Activated CD8-positive, alpha-beta memory T cell treated with anti-CD3 and anti-CD28 coated beads, Interleukin-2, amount 50 U/mL, for 1 hour (primary cell): ENCODE data around the gene PCSK9.

Experiments used
- DNase-seq: peaks from one replicate; pipeline ENCODE4 v3.0.0-alpha.2; 2020; ENCODE audit errors: extremely low read depth

The PCSK9 gene

DNA sequence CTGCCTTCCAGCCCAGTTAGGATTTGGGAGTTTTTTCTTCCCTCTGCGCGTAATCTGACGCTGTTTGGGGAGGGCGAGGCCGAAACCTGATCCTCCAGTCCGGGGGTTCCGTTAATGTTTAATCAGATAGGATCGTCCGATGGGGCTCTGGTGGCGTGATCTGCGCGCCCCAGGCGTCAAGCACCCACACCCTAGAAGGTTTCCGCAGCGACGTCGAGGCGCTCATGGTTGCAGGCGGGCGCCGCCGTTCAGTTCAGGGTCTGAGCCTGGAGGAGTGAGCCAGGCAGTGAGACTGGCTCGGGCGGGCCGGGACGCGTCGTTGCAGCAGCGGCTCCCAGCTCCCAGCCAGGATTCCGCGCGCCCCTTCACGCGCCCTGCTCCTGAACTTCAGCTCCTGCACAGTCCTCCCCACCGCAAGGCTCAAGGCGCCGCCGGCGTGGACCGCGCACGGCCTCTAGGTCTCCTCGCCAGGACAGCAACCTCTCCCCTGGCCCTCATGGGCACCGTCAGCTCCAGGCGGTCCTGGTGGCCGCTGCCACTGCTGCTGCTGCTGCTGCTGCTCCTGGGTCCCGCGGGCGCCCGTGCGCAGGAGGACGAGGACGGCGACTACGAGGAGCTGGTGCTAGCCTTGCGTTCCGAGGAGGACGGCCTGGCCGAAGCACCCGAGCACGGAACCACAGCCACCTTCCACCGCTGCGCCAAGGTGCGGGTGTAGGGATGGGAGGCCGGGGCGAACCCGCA, at the start of gene PCSK9:
Gene PCSK9, plus strand, starts transcription at position 207 of the 741 bp plus-strand sequence. Its CDS starts 290 bp downstream, at position 497.
- no peak for DNase-seq

DNA sequence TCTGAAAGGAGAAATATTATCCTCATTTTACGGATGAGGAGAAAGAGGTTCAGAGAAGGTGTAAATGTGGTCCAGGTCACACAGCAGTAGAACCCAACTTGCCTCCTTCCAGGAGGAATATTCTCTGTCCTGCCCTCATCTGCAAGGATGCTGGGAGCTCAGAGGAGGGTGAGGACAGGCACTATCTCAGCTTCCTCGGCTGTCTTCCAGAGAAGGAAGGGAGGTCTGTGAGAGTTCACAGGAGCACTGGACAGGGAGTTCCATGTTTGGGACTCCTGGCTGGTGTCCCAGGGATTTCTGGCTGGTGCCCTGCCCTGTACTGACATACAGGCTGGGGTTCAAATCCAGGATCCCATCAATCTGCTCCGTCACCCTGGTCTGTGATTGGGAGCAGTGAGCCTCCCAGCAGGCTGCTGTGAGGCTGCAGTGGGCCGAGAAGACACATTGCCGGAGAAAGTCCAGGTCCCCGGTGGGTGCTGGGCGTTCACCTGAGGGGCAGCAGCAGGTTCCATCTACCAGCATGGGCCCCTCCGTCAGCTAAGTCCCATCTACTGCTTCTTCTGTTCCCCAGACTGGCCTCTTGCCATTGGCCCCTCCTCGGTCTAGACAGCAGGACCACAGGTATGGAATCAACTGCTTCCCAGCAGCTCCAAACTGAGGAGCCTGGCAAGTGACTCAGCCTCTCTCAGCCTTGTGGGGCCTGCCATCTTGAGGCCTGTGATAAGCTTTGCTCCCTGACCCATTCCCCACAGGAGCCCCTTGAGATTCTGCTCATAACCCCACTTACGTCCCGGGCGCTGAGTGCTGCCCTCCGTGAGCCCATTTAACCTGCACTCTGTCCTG, 49.2 kb upstream of the PCSK9 start:
- DNase-seq: no peak

DNA sequence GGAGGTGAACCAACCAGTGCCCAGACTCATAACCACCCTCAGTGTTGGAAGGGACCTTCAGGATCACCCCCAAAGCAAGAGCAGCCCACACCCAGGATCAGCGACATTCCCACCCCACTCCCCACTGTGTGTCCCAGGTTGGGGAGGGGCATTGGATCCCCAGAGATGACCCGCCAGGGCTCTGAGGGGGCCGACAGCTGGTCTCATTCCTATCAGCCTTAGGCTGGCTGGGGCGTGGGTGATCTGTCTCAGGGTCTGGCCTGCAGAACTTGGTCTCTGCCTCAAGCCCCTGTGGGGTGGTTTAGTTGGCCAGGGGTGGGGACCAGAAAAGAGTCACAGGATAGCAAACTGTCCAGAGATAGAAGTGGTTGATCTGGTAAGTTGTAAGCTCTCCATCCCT, 48.4 kb upstream of the PCSK9 start:
- DNase-seq: no peak

DNA sequence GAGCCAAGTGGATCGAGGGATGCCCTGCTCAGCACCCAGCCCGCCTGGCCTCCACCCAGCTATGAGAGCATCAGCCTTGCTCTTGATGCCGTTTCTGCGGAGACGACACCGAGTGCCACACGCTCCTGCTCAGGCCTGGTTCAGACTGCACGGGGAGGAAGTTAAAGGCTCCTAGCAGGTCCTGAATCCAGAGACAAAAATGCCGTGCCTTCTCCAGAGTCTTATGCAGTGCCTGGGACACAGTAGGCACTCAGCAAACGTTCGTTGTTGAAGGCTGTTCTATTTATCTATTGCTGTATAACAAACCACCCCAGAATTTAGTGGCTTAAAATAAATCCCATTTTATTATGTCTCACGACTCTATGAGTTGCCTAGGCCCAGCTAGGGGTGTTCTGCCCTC, 47.4 kb upstream of the PCSK9 start:
- DNase-seq: no peak

DNA sequence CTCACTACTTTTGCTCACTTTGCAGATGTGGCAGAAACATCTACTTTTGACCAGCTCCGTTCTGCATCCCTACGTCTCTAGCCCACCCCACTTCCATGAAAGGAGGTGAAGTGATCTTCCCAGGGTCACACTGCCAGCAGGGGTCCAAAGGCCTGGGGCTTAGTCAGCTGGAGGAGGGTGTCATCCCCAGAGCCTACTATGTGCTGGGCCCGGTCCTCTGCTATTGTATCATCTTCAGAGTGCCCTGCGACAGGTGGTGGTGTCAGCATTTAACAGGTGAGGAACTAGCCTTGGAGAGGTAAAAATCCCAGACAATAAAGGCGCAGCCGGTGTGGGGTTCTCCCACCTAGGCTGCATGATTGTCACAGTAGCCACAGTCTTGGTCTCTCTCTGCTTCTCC, 46.2 kb upstream of the PCSK9 start:
- no peak for DNase-seq

DNA sequence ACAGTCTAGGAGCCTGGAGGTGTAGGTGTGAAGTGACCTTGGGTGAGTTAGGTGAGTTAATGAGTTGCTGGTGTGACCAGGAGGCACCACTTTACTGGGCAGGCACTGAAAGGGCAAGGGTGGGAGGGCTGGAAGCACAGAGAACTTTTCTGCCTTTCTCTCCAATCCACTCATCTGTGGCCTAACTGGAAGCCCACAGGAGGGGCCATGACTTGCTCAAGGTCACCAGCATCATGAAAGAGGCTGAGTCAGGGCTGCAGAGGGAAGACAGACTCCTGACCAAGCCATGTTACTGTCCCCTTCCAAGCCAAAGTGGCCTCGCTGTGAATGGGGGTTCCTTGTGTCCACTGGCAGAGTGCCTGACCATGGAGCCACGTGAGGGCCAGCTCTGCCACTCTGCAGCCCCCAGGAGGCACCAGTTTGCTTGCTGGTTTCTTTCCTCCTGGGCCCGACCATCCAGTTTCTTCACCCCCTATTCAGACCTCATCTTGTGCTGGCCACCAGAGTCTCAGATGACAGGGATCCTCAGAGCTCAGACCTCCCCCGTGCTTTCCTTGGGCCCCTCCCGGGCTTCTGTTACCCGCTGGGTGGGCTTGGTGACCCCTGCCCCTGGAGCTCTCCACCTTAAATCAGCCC, 44.9 kb upstream of the PCSK9 start:
- no peak for DNase-seq

DNA sequence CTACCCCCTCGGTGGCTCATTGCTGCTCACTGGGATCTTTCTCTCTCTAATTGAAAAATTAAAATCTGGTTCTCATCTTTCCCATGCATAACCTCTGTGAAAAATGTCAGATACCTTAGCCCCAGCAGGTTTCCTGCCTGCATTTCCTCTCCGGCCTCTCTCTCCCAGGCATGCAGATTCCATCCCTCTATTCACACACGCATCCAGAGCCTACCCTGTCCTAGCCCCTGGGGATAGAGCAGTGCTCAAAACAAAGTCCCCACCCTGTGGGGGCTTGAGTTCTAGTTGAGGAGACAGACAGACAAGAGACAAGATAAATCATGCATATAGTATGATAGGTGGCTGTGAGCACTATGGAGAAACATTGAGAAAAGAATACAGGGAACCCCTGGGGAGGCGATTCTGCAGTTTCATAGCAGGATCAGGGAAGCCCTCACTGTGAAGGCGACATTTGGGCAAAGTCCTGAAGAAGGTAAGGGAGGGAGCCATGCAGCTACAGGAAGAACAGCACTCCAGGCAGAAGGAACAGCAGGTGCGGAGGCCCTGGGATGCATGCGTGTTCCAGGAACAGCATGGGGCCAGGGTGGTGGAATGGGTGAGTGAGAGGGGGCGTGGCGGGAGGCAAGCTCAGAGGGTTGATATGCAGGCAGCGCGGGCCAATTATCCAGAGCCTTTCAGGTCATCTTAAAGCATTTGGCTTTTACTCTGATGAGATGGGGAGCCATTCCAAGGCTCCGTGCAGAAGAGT, 44.2 kb upstream of the PCSK9 start:
- no peak for DNase-seq

DNA sequence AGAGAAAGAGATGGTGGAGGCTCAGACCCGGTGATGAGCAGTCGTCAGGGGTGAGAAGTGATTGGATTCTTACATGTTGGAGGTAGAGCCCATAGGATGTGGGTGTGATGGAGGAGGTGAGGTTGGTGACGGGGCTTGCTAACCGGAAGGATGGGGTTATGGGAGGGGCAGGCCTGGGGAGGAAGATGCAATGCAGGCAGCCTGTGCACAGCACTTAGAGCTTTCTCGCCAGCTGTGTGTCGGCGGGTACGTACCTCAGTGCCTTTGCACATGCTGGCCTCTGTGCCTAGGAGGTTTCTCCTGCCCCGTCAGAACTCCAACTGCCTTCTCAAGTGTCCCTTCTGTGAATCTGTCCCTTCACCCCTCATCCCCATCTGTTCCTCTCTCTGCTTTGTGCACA, 43.5 kb upstream of the PCSK9 start:
- DNase-seq: no peak

DNA sequence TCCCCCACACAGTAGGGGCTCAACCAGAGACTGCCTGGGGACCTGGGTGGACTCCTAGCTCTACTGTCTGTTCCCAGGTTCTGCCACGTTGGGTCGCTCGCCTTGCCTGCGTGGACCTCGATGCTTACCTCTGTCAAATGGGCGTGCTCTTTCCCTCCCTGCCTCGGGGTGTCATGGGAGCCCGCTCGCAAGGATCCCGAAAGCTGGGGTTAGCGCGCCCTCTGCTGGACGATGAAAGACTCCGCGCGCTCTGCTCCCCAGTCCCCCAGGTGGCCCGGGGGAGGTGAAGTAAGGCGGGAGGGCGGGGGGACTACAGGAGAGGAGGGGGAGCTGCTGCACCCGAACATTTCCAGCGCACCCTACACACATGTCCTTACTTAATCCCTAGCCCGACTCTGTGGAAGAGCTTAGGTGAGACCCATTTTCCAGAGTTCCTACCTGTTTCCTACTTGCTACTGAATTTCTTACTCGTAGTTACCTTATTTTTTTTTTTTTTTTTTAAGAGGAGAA, 42.9 kb upstream of the PCSK9 start:
- DNase-seq: peak; percentile 41

DNA sequence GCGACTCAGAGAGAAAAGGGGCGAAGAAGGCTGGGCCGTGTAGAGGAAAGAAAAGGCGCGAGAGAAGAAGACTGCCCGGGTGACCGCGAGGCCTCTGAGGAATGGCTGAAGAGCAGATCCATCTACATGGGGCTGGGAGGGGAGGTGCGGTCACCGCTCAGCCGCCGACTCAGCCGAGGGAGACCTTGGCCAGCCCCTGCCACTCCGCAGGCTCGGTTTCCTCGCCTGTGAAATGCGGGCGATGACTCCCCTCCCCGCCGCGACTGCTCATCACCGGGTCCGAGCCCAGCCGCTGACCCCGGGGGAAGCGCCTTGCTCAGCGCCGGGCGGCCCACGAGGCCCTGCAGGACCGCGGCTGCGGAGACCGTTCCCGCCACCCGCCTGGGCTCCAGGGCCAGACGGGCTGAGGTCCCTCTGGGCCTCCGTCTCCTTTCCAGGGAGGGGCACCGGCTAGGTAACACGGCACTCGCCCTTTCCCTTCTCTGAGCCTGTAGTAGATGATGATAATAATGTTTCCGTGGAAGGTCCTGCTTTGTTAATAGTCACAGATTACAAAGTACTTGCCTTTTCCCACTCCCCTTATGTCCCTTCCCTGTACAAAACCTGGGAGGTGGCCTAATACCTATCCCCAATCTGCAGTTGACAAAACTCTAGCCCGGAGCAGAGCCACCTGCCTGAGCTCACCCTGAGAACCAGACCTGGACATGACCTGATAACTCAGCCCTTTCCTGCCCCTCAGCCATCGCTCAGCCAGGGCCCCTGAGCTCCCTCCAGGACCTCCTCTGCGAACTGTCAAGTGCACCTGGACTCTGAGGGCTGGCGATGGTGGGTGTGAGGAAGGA, 42.3 kb upstream of the PCSK9 start:
- no peak for DNase-seq

DNA sequence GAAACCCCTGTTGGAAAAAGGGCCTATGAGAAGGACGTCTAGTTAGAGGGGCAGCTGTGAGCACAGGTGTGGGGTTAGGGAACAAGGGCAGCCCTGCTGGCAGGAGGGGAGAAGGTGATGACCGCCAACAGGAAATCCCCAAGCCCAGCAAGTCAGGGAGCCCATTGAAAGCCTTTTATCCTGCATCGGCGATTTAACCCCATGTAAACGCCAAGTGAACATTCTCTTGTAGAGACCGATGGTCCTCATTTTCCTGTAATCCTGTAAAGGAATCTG, 41.7 kb upstream of the PCSK9 start:
- no peak for DNase-seq

DNA sequence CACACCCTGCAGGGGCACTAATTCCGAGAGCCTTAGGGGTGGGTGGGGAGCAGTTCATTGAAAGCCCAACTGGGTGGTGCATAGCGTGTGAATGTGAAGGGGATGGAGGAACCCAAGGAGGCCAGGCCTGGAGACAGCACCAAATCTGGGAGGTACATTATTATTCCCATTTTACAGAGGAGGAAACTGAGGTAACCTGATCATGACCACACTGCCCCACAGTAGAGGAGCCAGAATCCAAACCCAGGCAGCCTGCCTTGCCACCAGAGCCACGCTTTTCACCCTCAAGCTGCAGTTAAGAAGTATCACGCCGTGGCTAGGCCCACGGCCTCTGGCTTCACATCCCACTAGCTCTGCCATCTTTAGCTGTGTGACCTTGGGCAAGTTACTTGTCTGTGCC, 41.2 kb upstream of the PCSK9 start:
- no peak for DNase-seq

DNA sequence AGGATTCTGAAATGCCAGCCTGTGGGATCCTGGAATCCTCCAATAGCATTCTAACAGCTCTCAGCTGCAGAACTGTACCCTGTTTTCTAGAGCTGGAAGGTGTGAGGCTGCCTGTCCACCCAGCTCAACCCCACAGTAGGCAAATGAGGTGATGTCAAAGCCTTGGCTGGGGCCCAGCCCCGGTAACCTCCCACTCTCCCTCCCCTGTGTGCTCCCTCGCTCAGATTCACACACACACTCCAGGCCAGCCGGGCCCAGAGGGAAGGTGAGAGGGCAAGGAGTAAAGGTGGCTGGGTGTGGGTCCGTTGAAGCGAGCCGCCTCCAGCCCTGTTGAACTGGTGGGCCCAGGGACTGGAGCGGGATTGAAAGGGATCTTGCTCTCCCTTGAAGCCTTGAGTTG, 40.7 kb upstream of the PCSK9 start, which contains the start of gene BSND:
Gene BSND, plus strand, starts transcription at position 257 of the 400 bp plus-strand sequence. CDS start 254 bp downstream, outside the sequence.
- no peak for DNase-seq

DNA sequence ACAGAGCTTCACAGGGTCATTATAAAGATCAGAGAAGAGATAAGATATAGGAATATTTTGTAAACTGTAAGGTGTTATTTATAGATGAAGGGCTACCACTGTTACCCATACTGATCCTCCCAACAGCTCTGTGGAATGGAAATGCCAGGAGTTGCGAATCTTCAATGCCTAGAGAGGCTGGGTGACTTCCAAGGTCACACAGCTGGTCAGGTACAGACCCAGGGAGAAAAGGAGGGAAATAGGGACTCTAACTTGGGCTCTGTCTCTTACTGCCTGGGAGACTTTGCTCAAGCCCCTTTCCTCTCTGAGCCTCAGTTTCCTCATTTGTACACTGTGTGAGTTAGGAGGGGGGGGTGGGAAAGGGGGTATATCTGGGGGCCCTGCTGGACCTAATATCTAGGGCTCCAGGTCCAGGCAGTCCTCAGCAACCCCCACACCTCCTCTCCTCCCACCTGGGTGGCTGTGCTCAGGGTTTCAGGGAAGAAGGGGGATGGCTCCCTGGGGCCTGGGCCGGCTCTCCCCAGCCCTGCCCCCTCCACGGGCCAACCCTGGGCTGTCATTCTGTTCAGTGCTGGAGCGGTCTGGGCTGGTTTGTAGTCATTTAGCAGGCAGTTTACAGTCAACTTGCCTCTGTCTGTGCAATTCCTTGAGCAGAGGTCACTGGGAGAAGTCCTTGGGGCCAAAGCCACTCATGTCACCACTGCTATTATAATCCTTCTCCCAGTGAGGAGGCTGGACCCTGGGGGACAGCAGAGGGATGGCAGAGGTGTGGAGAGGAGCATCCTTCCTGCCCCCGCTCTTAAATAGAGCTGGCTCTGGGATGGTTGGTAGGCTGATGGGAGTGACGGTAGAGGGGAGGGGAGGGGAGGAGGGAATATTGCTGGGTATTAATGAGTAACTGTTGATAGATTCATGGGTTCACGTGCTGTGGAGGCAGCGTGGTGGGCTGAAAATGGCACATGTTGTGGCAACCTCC, 39.0 kb upstream of the PCSK9 start:
- DNase-seq: no peak

DNA sequence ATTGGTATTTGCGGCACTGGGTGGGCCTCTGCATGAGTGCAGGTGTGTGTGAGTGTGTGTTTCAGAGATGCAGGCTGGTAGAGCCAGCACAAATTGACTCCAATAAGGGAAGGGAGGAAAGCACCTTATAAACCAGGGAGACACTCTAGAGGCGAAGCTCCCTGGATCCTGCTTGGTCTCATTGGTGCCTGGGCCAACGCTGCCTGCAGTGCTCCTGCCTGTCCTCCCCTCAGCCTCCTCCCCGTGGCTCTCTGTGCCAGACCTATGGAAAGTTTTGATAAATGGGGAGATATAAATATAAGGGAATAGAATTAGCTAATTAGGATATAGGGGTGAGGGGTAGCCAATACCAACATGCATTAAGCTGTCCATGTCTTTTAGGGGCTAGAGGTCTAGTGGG, 38.0 kb upstream of the PCSK9 start:
- DNase-seq: no peak

DNA sequence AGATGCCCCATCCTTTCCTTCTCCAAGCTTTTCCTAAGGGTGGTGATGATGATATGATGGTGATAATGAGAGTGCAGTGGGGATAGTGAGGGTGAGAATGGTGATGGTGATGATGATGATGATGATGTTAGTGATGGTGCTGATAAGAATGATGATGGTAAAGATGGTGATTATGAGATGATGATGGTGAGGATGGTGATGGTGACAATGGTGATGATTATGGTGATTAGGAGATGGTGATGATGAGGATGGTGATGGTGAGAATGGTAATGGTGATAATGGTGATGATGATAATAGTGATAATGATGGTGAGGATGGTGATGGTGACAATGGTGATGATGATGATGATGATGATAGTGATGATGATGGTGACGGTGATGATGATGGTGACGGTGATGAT, 36.7 kb upstream of the PCSK9 start:
- no peak for DNase-seq

DNA sequence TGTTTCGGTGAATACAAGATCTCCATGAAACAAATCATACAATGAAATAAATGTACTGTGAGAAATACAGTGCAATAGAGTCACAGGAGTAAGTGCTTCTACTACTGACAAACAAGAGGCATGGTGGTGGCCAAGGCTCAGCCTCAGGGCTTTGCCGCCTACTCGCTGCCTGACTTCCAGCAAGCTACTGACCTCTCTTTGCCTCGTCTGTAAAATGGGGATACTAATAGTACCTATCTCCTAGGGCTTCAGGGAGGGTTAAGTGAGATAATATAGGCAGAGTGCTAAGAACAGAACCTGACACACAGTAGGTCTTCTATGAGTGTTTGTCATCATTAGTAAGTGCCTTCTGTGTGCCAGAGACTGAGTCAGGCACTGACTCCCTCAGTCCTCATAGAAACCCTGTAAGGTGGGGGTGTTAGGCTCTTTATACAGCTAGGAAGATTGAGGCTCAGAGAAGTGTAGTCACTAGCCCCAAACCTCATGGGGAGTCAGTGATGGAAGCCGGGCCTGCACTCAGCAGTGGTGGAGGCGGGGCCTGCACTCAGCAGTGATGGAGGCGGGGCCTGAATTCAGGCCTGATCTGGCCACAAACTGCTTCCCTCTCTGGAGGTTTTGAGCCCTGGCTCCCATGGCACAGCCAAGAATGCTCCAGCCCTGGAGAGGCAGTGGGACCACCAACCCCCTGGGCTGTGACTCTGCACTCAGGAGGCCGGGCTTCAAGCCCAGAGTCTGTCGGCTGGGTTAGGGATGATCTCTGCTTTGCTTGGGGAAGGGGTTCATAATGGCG, 33.8 kb upstream of the PCSK9 start:
- DNase-seq: no peak

DNA sequence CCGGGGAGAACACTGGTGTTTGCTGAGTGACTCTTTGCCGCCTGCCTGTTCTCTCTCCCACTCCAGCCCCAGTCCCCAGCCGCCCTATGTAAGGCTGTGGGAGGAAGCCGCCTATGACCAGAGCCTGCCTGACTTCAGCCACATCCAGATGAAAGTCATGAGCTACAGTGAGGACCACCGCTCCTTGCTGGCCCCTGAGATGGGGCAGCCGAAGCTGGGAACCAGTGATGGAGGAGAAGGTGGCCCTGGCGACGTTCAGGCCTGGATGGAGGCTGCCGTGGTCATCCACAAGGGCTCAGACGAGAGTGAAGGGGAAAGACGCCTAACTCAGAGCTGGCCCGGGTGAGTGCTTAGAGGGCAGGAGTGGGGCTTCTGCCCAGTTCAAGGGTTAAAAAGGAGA, 32.4 kb upstream of the PCSK9 start:
- no peak for DNase-seq

DNA sequence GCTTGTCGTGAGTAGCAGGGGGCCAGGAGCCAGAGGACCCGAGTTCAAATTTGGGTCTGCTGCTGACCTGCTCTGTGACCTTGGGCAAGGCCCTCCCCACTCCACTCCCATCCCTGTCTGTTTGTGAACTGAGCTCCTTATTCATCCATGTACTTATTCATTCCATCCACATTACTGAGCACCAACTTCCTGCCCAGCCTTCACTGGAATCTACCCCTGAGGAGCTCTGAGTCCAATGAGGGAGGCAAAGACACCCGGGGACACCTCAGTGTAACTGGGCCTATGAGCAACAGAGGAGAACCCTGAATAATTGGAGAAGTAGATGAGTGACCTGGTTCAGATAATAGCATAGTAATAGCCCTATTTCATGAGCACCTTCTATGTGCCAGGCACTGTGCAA, 31.7 kb upstream of the PCSK9 start:
- DNase-seq: no peak
